Upper lobe of left lung (tissue), 4 donors: Measurements from ENCODE around the gene MN1.

Experiments
- EP300 ChIP-seq, 4 donors: sonication (generic); formaldehyde crosslinking; IDR thresholded peaks; one replicate each; pipeline ENCODE4 v1.5.1; 2017; ENCODE audit warnings: antibody characterized with exemption in 4 of 4, control low read depth in 2 of 4
- POLR2A ChIP-seq, 4 donors: fragments of 450-650 bp; IDR thresholded peaks; one replicate each; pipeline ENCODE4 v1.5.1; 2016 to 2017; ENCODE audit warnings: antibody characterized with exemption in 4 of 4, mild to moderate bottlenecking in 2 of 4
- POLR2AphosphoS5 ChIP-seq, 2 donors: sonication (generic); formaldehyde crosslinking; IDR thresholded peaks; one replicate each; pipeline ENCODE4 v1.5.1; 2017; ENCODE audit warnings: antibody characterized with exemption in 2 of 2
- TF ChIP-seq, protein P1 (sequence below), 6 experiments: fragments of 450-650 bp in 4 of 6; fragments of 200-600 bp in 2 of 6; sonication (generic) in 2 of 6; IDR thresholded peaks; one replicate each; pipeline ENCODE4 v1.5.1; 2016 to 2019; ENCODE audit warnings: antibody characterized with exemption in 6 of 6

DNA sequence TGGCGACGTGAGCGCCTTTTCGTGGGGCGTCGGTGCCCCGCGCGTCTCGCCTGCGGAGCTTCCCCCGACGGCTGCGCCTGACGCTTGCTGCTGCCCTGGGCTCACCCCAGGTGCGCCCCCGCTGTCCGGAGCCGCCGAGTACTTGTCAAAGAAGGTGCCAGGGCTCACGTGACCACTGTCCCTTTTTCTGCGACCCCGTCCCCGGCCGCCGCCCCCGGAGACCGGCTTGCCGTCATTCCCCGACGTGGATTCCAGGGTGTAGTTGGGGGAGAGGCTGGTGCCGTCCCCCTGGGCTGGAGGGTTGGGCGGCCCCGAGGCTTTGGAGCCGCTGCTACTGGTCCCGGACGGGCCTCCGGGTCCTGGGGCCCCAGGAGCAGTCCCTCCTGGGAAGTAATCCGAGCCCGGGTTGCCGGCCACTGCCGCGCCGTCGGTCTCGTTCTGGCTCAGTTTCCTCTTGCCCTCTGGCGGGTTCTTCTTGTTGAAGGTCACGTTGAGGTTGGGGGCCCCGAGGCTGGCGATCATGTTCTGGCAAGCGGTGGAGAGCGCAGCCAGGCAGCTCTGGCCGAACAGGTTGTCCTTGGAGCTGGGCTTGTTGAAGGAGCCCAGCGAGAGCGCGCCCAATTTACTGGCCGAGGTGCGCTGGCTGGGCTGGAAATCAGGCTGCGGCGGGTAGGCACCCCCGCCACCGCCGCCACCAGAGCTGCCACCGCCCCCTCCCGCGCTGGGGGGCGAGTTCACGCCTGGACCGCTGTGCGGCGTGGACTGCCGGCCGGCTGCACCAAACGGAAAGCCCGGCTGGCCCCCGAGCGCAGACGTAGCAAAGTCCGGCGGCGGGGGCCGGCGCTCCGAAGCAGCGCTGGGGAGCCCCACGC, 3.8 kb downstream of the MN1 start:
- TF ChIP-seq POLR2A (IDR thresholded peaks at IDR 0.05) (no peak), EP300 (IDR thresholded peaks at IDR 0.05) (no peak), POLR2AphosphoS5 (IDR thresholded peaks at IDR 0.05) (no peak)
- TF ChIP-seq, protein P1, sequence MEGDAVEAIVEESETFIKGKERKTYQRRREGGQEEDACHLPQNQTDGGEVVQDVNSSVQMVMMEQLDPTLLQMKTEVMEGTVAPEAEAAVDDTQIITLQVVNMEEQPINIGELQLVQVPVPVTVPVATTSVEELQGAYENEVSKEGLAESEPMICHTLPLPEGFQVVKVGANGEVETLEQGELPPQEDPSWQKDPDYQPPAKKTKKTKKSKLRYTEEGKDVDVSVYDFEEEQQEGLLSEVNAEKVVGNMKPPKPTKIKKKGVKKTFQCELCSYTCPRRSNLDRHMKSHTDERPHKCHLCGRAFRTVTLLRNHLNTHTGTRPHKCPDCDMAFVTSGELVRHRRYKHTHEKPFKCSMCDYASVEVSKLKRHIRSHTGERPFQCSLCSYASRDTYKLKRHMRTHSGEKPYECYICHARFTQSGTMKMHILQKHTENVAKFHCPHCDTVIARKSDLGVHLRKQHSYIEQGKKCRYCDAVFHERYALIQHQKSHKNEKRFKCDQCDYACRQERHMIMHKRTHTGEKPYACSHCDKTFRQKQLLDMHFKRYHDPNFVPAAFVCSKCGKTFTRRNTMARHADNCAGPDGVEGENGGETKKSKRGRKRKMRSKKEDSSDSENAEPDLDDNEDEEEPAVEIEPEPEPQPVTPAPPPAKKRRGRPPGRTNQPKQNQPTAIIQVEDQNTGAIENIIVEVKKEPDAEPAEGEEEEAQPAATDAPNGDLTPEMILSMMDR (IDR thresholded peaks at IDR 0.05) = no peak
